Measurements from ENCODE around the gene ACOX2. TPM values are rescaled to one million over a fixed set of nuclear protein-coding genes. Genes with fewer than 3 reads are reported as not detected.

ACOX2 gene
- total and polyA plus RNA-seq, 10 of the 15 experiments (the other 5 are each of a cell fraction or from before 2014, with no cell fraction given), result 0.72 TPM; not detected in 9

DNA sequence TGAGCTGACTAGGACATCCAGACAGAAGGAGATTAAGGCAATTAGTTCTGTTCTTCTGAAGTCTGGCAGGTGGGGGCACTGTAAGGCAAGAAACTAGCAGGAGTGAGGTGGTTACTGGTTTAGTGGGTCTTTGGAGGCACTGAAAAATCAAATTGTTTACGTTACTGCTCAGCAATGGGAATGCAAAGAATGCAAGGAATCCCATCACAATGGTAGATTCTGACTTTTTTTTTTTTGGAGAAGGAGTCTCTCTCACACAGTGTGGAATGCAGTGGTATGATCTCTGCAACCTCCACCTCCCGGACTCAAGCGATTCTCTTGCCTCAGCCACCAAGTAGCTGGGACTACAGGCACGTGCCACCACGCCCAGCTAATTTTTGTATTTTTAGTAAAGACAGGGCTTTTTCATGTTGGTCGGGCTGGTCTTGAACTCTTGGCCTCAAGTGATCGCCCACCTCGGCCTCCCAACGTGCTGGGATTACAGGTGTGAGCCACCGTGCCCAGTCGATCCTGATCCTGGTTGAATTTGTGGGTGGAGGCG, 23.9 kb upstream of the ACOX2 start:
- BruUV-seq (replicated peaks), result no TSS peak
- no peak overlapping the region for H2AFZ ChIP-seq (ENCODE audit: control insufficient read depth, low read depth, low read length)
- RAD21 ChIA-PET (ENCODE audit: unreplicated experiment), result no interaction called here
- 42% methylated on average over 12 of the region's 12 CpGs for WGBS (ENCODE audit: insufficient coverage, insufficient replicate concordance, low lambda C conversion rate, missing lambda C conversion rate)
- no peaks in the 10 kb centered on the region for H3K79me2 ChIP-seq (ENCODE audit: control insufficient read depth, insufficient read depth, low read length)
- no peaks in the 10 kb centered on the region for H4K20me1 ChIP-seq (ENCODE audit: control insufficient read depth, insufficient read depth)
- TF ChIP-seq, protein P1, sequence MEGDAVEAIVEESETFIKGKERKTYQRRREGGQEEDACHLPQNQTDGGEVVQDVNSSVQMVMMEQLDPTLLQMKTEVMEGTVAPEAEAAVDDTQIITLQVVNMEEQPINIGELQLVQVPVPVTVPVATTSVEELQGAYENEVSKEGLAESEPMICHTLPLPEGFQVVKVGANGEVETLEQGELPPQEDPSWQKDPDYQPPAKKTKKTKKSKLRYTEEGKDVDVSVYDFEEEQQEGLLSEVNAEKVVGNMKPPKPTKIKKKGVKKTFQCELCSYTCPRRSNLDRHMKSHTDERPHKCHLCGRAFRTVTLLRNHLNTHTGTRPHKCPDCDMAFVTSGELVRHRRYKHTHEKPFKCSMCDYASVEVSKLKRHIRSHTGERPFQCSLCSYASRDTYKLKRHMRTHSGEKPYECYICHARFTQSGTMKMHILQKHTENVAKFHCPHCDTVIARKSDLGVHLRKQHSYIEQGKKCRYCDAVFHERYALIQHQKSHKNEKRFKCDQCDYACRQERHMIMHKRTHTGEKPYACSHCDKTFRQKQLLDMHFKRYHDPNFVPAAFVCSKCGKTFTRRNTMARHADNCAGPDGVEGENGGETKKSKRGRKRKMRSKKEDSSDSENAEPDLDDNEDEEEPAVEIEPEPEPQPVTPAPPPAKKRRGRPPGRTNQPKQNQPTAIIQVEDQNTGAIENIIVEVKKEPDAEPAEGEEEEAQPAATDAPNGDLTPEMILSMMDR (IDR thresholded peaks at IDR 0.05 in 2 of 3, conservative IDR thresholded peaks at IDR 0.05 in 1 of 3; ENCODE audit: control insufficient read depth in 2 of 3, extremely low read depth in 1 of 3, insufficient read depth in 1 of 3, low read depth in 3 of 3, low read length in 3 of 3), result 0 out of 6 replicates have a peak, but pooled peaks of 1 of the 3 experiments have one; percentile 4
- TF ChIP-seq POLR2AphosphoS5 (IDR thresholded peaks at IDR 0.05; ENCODE audit: low read length), result no peak
- TF ChIP-seq RAD21 (IDR thresholded peaks at IDR 0.05; ENCODE audit: insufficient read depth, low read depth, low read length), result 0 out of 2 replicates have a peak, but pooled peaks have one; percentile 14
- no peak overlapping the region for H3K9ac ChIP-seq (ENCODE audit: control insufficient read depth, insufficient read depth, low read length)
- no peaks in the 10 kb centered on the region for H3K36me3 ChIP-seq (ENCODE audit: control insufficient read depth in 2 of 2, insufficient read depth in 2 of 2, low read length in 1 of 2)
- no peaks in the 10 kb centered on the region for H3K9me3 ChIP-seq (replicated peaks; ENCODE audit: control insufficient read depth, insufficient read depth, low read length)
- POLR2A ChIA-PET, result interaction anchor here (0.6 kb wide), 1 partner anchor 46 kb away, joined by 5 read pairs; no protein-coding TSS in a partner anchor
- no peak for FAIRE-seq
- H3K4me2 ChIP-seq (ENCODE audit: control insufficient read depth, insufficient read depth), result no peak overlapping the region
- in situ Hi-C loops (cut with MboI) (no loop called here), intact Hi-C loops (cut with micrococcal nuclease; ENCODE audit: unreplicated experiment) (no loop called here)
- no peak overlapping the region for H3K4me3 ChIP-seq
- no peak overlapping the region for H3K27ac ChIP-seq (ENCODE audit: control insufficient read depth, insufficient read depth)
- CTCF ChIA-PET, result interaction anchor here (0.6 to 1.1 kb wide), 3 partner anchors 69 to 138 kb away, joined by 3 read pairs; no protein-coding TSS in a partner anchor
- H3K27me3 ChIP-seq (replicated peaks in 1 of 2; ENCODE audit: control insufficient read depth in 2 of 2, insufficient read depth in 2 of 2, low read length in 1 of 2), result no peaks in the 10 kb centered on the region
- ATAC-seq, result no peak
- DNase-seq (ENCODE audit: low read depth, low spot score), result no peak
- SMC1A ChIA-PET (ENCODE audit: uncharacterized antibody, unreplicated experiment), result no interaction called here
- H3K4me1 ChIP-seq (ENCODE audit: control insufficient read depth, insufficient read depth, low read length), result no peaks in the 10 kb centered on the region

DNA sequence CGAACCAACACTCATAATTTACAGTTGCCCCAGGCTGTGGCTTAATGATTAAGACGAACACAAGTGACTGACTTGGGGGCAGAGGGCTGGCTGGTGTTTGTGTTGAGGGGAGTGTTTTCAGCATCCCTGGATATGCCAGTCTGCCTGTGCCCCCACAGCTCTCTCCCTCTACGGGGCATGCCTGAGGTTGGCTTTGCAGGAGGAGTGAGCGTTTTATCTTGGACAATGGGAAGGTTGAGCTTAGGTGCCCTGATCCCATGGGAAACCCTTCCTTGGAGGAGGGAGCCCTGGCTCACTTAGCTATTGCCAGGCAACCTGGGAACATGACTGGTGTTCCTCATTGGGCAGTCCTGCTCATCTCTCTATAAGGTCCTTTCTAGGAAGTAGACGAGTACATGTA, 22.6 kb upstream of the ACOX2 start:
- POLR2A ChIA-PET, result interaction anchor here (0.5 kb wide), 1 partner anchor 417 kb away, joined by 3 read pairs; no protein-coding TSS in a partner anchor
- no TSS peak for BruUV-seq (replicated peaks)
- no peak overlapping the region for H2AFZ ChIP-seq (ENCODE audit: control insufficient read depth, low read depth, low read length)
- ATAC-seq (no peak), DNase-seq (ENCODE audit: low read depth, low spot score) (no peak), FAIRE-seq (no peak)
- H3K36me3 ChIP-seq (ENCODE audit: control insufficient read depth in 2 of 2, insufficient read depth in 2 of 2, low read length in 1 of 2), result no peaks in the 10 kb centered on the region
- no peaks in the 10 kb centered on the region for H4K20me1 ChIP-seq (ENCODE audit: control insufficient read depth, insufficient read depth)
- H3K4me1 ChIP-seq (ENCODE audit: control insufficient read depth, insufficient read depth, low read length), result no peaks in the 10 kb centered on the region
- intact Hi-C loops (cut with micrococcal nuclease; ENCODE audit: unreplicated experiment) (no loop called here), in situ Hi-C loops (cut with MboI) (no loop called here)
- H3K79me2 ChIP-seq (ENCODE audit: control insufficient read depth, insufficient read depth, low read length), result no peaks in the 10 kb centered on the region
- H3K9me3 ChIP-seq (replicated peaks; ENCODE audit: control insufficient read depth, insufficient read depth, low read length), result no peaks in the 10 kb centered on the region
- no peak for TF ChIP-seq ZNF207 (IDR thresholded peaks at IDR 0.05; ENCODE audit: borderline replicate concordance)
- no peak for TF ChIP-seq POLR2AphosphoS5 (IDR thresholded peaks at IDR 0.05; ENCODE audit: low read length)
- CTCF ChIA-PET, result interaction anchor here (1.1 to 1.4 kb wide), 2 partner anchors 8 to 112 kb away, joined by 3 to 9 read pairs; no protein-coding TSS in a partner anchor
- SMC1A ChIA-PET (ENCODE audit: uncharacterized antibody, unreplicated experiment), result no interaction called here
- H3K9ac ChIP-seq (ENCODE audit: control insufficient read depth, insufficient read depth, low read length), result no peak overlapping the region
- no peak overlapping the region for H3K4me3 ChIP-seq
- 0 out of 4 replicates have a peak, but pooled peaks cover 0 to 3% of the 10 kb centered on the region in 2 experiments for H3K27me3 ChIP-seq (replicated peaks in 1 of 2; ENCODE audit: control insufficient read depth in 2 of 2, insufficient read depth in 2 of 2, low read length in 1 of 2)
- no peak overlapping the region for H3K27ac ChIP-seq (ENCODE audit: control insufficient read depth, insufficient read depth)
- no peak overlapping the region for H3K4me2 ChIP-seq (ENCODE audit: control insufficient read depth, insufficient read depth)
- RAD21 ChIA-PET (ENCODE audit: unreplicated experiment), result no interaction called here
- WGBS (ENCODE audit: insufficient coverage, insufficient replicate concordance, low lambda C conversion rate, missing lambda C conversion rate), result 10% methylated on average over 5 of the region's 5 CpGs
